CD4-positive, alpha-beta T cell treated with Interferon gamma for 1 hour (primary cell): ENCODE measurements around the gene GIGYF2.
"Not testable (repeated sequence)": the region's sequence is repeated elsewhere in the genome, so short reads cannot be mapped to it uniquely, and the experiment has no call there.

Experiments used
- DNase-seq: peaks from one replicate; pipeline ENCODE4 v3.0.0-alpha.2; 2020

The GIGYF2 gene

GRCh38 chr2:232817756-232818155 is 120.6 kb downstream of the GIGYF2 start:
- DNase-seq: no peak

GRCh38 chr2:232829988-232830387 is 132.9 kb downstream of the GIGYF2 start:
- DNase-seq: no peak

GRCh38 chr2:232831496-232831895 is 134.4 kb downstream of the GIGYF2 start:
- DNase-seq: no peak

DNA sequence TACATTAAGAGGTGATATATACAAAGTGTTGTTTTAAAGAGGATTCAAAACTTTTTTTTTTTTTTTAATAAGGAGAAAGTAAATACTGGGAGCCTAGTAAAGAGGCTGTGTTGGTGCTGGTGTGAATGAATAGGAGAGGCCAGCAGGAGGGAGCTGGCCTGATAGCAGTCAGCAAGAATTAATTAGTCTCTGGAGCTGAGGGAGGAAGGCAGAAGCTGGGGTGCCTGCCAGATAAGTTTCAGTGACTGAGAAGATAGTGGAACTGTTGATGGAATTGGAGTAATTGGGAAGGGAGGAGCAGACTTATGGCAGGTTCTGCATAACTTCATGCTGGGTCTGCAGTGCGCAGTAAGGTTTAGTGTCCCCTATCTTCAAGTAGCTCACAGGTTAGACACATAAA is 136.7 kb downstream of the GIGYF2 start:
- no peak for DNase-seq

DNA sequence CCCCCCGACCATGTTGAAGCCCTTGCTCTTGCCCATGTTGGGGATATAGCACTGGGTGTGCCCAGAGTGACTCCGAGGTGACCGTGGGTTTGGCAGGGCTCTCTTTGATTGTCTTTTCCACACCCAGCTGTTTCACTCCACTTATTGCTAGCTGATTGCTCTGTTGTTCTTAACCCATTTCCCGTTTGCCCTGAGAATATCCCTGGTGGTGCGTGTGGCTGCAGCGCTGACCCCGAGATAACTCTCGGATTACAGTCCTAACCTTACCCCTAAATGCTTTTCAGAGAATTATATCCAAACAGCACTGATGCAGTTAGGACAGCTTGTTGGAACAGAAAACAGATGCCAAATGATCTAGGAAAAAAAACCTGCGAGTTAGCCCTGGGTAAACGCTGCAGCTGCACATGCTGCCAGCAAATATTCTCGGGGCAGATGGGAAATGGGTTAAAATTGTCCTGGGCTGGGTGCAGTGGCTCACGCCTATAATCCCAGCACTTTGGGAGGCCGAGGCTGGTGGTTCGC is 138.6 kb downstream of the GIGYF2 start:
- DNase-seq: no peak

GRCh38 chr2:232836934-232837333 is 139.8 kb downstream of the GIGYF2 start:
- no peak for DNase-seq

GRCh38 chr2:232838406-232838874 is 141.3 kb downstream of the GIGYF2 start:
- DNase-seq: peak; percentile 43

DNA sequence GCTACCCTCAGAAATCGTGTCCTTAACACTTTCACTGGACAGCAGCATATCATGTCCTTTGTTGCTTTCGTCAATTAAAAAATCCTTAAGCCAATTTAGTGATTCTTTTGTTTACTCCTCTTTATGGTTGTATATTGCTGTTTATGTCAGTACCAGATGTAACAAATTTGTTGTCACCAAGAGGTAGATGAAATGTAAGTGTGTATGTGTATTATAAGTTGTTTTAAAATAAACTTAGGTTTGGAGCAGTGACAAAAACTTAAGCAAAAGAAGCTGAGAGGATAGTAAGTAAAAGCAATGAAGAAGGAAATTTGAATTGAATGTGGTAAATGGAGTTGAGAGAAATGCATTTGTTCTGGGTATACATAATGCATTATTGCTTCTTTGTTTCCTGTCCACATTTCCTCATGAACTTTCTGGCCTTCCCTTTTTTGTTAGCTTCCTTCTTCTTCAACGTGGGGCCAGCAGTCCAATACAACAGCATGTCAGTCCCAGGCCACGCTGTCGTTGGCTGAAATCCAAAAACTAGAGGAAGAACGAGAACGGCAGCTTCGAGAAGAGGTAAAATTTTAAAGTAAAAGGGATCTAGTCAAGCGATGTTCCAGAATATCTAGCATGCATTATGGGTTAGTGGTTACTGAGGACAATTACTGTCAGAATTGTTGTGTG is 142.4 kb downstream of the GIGYF2 start:
- peak; percentile 46 for DNase-seq

GRCh38 chr2:232842689-232843088 is 145.6 kb downstream of the GIGYF2 start:
- DNase-seq: no peak

DNA sequence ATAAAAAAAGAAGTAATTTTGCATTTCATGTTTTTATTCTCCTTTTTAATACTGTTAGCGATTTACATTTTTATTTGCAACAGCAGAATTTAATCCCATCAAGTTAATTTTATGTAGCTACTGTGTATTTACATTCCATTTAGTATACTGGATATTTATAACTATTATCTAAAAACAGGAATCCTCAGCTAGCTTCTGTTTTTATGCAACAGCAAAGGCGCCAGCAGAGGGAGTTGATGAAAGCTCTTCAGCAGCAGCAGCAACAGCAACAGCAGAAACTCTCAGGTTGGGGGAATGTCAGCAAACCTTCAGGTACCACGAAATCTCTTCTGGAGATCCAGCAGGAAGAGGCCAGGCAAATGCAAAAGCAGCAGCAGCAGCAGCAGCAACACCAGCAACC is 146.7 kb downstream of the GIGYF2 start:
- no peak for DNase-seq

DNA sequence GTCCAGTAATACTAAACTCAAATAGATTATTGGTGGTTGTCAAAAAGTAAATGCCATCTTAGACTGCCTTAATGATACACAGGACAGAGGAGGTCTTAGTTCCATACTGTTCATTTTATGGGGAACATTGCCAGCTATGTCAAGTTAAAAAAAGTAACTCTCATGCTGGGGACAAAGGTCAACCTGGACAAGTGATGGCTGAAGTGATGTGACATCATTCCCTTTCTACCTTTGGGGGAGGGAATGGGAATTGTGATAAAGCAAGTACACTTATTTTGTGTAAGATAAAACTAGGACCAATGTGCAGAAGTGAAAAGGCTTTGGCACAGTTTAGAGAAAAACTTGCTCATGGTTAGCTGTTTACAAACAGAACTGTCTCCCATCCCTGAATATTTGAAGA is 148.9 kb downstream of the GIGYF2 start:
- DNase-seq: no peak

- no peak for DNase-seq
These were observed 152.9 kb downstream of the GIGYF2 start for GRCh38 chr2:232850039-232850438.

- not testable (repeated sequence) for DNase-seq
These were observed 154.9 kb downstream of the GIGYF2 start for GRCh38 chr2:232852081-232852480.

DNA sequence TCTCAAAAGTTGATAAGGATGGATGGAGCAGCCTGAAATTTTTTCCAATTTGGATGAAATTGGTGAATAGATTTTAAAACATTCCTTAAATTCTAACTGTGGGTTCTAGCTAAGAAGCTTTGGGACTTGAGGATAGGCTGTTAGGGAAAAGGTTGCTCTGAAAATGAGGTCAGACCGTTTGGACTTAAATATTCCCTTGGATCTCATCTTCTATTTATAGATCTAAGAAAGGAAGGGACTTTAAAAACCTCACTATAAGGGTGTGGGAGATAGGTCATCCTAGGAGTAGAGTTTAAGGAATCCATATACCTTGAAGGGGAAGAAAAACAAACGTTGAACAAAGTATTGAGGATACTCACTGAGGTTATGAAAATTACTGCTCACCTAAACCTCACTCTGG is 155.5 kb downstream of the GIGYF2 start:
- no peak for DNase-seq

- DNase-seq: no peak
These were observed 157.0 kb downstream of the GIGYF2 start for GRCh38 chr2:232854082-232854481.

GRCh38 chr2:232857158-232857563 is 160.0 kb downstream of the GIGYF2 start:
- DNase-seq: no peak

DNA sequence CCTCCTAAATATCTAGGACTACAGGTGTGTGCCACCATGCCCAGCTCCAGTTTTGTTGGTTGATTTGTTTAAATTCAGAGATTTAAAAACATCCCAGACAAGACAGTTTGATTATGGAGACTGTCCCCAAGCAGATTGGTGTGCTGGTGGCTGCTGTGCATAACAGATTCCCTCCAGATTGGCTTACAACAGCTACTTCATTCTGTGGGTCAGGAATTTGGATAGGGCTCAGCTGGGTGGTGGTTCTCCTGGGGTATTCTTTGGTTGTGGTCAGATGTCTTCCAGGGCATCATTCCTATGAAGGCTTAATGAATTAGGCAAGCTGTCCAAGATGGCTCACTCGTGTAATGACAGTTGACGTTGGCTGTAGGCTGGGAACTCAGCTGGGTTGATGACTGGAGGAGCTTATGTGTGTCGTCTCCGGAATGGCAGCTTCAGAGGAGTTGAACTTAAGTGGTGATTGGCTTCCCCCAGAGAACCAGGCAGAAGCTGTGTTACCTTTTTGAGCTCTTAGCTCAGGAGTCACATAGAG is 162.3 kb downstream of the GIGYF2 start:
- DNase-seq: no peak

DNA sequence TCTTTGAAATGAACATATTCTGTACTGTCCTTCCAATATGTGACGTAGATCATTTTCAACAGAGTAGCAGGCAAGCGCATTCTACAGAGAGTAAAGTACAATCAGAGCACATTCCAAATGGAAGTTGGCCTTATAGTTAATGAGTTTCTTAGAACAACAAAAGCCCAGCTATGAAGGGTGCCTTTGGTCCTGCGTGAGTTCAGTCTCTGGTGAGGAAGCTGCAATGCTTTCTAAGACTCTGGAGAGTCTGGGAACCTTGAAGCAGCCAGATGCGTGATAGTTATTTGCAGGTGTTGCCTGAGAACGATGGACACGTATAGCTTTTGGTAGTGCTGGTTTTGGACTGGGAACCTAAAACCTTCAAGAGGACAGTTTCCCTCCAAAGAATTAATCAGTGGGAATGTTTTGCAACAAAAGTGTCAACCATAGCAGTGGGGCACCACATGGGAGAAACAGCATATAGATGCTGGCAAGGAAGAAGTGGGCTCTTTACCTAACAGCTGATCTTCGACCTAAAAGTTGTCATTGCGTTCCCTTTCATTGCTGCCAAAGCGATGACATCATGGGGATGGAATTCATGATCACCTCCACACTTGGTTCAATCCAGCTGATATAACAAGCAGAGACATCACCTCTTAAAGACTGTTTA is 163.6 kb downstream of the GIGYF2 start:
- no peak for DNase-seq

DNA sequence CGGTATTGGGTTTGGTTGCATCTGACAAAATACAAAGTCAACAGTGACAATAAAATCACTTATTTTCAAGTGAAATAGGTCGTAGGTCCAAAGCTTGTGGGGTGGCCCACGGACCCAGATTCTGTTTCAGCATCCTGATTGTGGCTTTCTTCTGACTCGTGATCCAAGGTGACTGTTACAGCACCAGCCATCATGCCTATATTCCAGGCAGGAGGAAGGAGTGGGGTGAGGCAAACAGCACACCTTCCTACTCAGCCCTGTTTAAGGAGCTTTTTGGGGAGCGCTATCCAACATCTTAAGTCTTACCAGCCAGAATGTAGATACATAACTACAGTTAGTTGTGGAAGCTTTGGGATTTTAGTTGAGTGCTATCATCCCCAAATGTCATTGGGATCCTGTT is 164.2 kb downstream of the GIGYF2 start:
- DNase-seq: no peak

GRCh38 chr2:232863996-232864395 is 166.9 kb downstream of the GIGYF2 start:
- no peak for DNase-seq

- no peak for DNase-seq
These were observed 168.0 kb downstream of the GIGYF2 start for GRCh38 chr2:232865165-232865564.

- no peak for DNase-seq
These were observed 169.0 kb downstream of the GIGYF2 start for GRCh38 chr2:232866104-232866503.

- no peak for DNase-seq
These were observed 172.2 kb downstream of the GIGYF2 start for GRCh38 chr2:232869138-232870017.
